Adrenal gland (tissue), 5 donors: ENCODE results near the gene ADAMTS16.

ENCODE experiments used
- CTCF ChIP-seq, 6 experiments: fragments of 450-650 bp in 4 of 6; fragments of 200-600 bp in 2 of 6; sonication (generic) in 1 of 6; IDR thresholded peaks; 1 replicate in 5 of 6; 2 replicates in 1 of 6; pipeline versions ENCODE4 v1.5.1 to v1.8.0; 2016 to 2021; ENCODE audit warnings: antibody characterized with exemption in 6 of 6, mild to moderate bottlenecking in 2 of 6, moderate library complexity in 1 of 6
- POLR2A ChIP-seq, 2 donors: fragments of 450-650 bp; IDR thresholded peaks; one replicate each; pipeline ENCODE4 v1.6.1; 2017; ENCODE audit warnings: antibody characterized with exemption in 2 of 2, mild to moderate bottlenecking in 2 of 2, moderate library complexity in 1 of 2
- donor health status: DM: no; HTN: no; CAD: no.

GRCh38 chr5:5343568-5343967 lies 203.4 kb downstream of the ADAMTS16 start:
- TF ChIP-seq CTCF (IDR thresholded peaks at IDR 0.05) (no peak), POLR2A (IDR thresholded peaks at IDR 0.05) (no peak)
